Thymus (tissue), 11 donors: Measurements from ENCODE around the gene BBX. TPM values are rescaled to one million over a fixed set of nuclear protein-coding genes. Genes with fewer than 3 reads are reported as not detected.
"Not testable (repeated sequence)": the region's sequence is repeated elsewhere in the genome, so short reads cannot be mapped to it uniquely, and the experiment has no call there.

Experiments used
- DNase-seq, 9 donors: peaks; one replicate each; pipeline ENCODE4 v3.0.0-alpha.2; 2013; ENCODE audit warnings: low spot score in 9 of 9, low read depth in 6 of 9, missing footprints in 1 of 9
- H3K27ac ChIP-seq, 2 donors: one replicate each; pipeline ENCODE4 v1.5.1; 2013; ENCODE audit warnings: control low read depth in 1 of 2, low read depth in 1 of 2, low read length in 1 of 2, mild to moderate bottlenecking in 1 of 2, moderate library complexity in 1 of 2
- H3K27me3 ChIP-seq, 2 donors: one replicate each; pipeline ENCODE4 v1.5.1; 2013; ENCODE audit warnings: low read length in 1 of 2; ENCODE audit not compliant: control insufficient read depth in 2 of 2, insufficient read depth in 1 of 2
- H3K36me3 ChIP-seq, 2 donors: one replicate each; pipeline ENCODE4 v1.5.1; 2013; ENCODE audit warnings: low read length in 1 of 2, mild to moderate bottlenecking in 1 of 2, moderate library complexity in 1 of 2; ENCODE audit not compliant: control insufficient read depth in 2 of 2, insufficient read depth in 2 of 2
- H3K4me1 ChIP-seq, 2 donors: one replicate each; pipeline ENCODE4 v1.5.1; 2013; ENCODE audit warnings: low read length in 2 of 2; ENCODE audit not compliant: control insufficient read depth in 2 of 2, insufficient read depth in 2 of 2
- H3K4me3 ChIP-seq, 2 donors: one replicate each; pipeline ENCODE4 v1.5.1; 2013; ENCODE audit warnings: low read length in 2 of 2, control low read depth in 1 of 2, mild to moderate bottlenecking in 1 of 2
- H3K9me3 ChIP-seq, 2 donors: one replicate each; pipeline ENCODE4 v1.5.1; 2013; ENCODE audit warnings: low read length in 1 of 2, mild to moderate bottlenecking in 1 of 2; ENCODE audit not compliant: control insufficient read depth in 2 of 2, insufficient read depth in 1 of 2
- WGBS: extraction: QIAGEN DNeasy Blood & Tissue Kit; methylation state at CpG from one replicate; pipeline ENCODE4 v1.1.7; 2013; 5-methylcytosine and 5-hydroxymethylcytosine counted together
- polyA plus RNA-seq: library from polyadenylated mRNA; stranded (reverse); fragments of 200-250 nt; gene quantifications from one replicate; pipeline ENCODE4 v1.2.3, GENCODE V29; 2013
- total RNA-seq: library from RNA; stranded (reverse); fragments of 120-200 nt; gene quantifications from one replicate; pipeline ENCODE4 v1.2.4, GENCODE V29; 2013
- donor health status: healthy.

BBX gene
- total and polyA plus RNA-seq, 2 donors, result 8.9 to 31.3 TPM

- no peaks in the 10 kb centered on the region for H3K36me3 ChIP-seq
- H3K4me1 ChIP-seq, result no peaks in the 10 kb centered on the region
- 97% methylated on average over 9 of the region's 9 CpGs for WGBS
- H3K9me3 ChIP-seq, result no peaks in the 10 kb centered on the region
- no peak for DNase-seq
- no peak overlapping the region for H3K4me3 ChIP-seq
- no peak overlapping the region for H3K27ac ChIP-seq
- H3K27me3 ChIP-seq, result no peaks in the 10 kb centered on the region
Measured at GRCh38 chr3:107826727-107827126, 304.0 kb downstream of the BBX start.

GRCh38 chr3:107829185-107829584 is 306.4 kb downstream of the BBX start:
- Histone ChIP-seq H3K4me1 (no peaks in the 10 kb centered on the region), H3K27ac (no peak overlapping the region), H3K4me3 (no peak overlapping the region), H3K36me3 (no peaks in the 10 kb centered on the region), H3K9me3 (no peaks in the 10 kb centered on the region), H3K27me3 (no peaks in the 10 kb centered on the region)
- no peak for DNase-seq
- 96% methylated on average over 4 of the region's 4 CpGs for WGBS

- H3K27me3 ChIP-seq, result no peaks in the 10 kb centered on the region
- no peak overlapping the region for H3K4me3 ChIP-seq
- WGBS, result 85% methylated on average over 3 of the region's 3 CpGs
- H3K27ac ChIP-seq, result no peak overlapping the region
- no peaks in the 10 kb centered on the region for H3K4me1 ChIP-seq
- no peaks in the 10 kb centered on the region for H3K9me3 ChIP-seq
- DNase-seq, result no peak
- H3K36me3 ChIP-seq, result no peaks in the 10 kb centered on the region
Measured at GRCh38 chr3:107831590-107831989, 308.8 kb downstream of the BBX start.

GRCh38 chr3:107833043-107833442 is 310.3 kb downstream of the BBX start:
- Histone ChIP-seq H3K36me3 (no peaks in the 10 kb centered on the region), H3K4me1 (no peaks in the 10 kb centered on the region), H3K9me3 (no peaks in the 10 kb centered on the region), H3K27ac (no peak overlapping the region), H3K4me3 (no peak overlapping the region), H3K27me3 (no peaks in the 10 kb centered on the region)
- WGBS, result 97% methylated on average over 6 of the region's 6 CpGs
- DNase-seq, result no peak

- Histone ChIP-seq H3K27me3 (no peaks in the 10 kb centered on the region), H3K36me3 (no peaks in the 10 kb centered on the region), H3K4me3 (no peak overlapping the region), H3K4me1 (no peaks in the 10 kb centered on the region), H3K9me3 (no peaks in the 10 kb centered on the region), H3K27ac (no peak overlapping the region)
- WGBS, result 98% methylated on average over 19 of the region's 19 CpGs
- no peak for DNase-seq
Measured at GRCh38 chr3:107833722-107834416, 311.1 kb downstream of the BBX start.

- H3K4me3 ChIP-seq, H3K4me1 ChIP-seq, H3K27ac ChIP-seq, H3K36me3 ChIP-seq, H3K27me3 ChIP-seq, H3K9me3 ChIP-seq, DNase-seq: not testable (repeated sequence)
- WGBS, result over 99% methylated on average over 3 of the region's 4 CpGs
Measured at GRCh38 chr3:107835001-107835400, 312.2 kb downstream of the BBX start.

GRCh38 chr3:107837895-107838612 is 315.3 kb downstream of the BBX start:
- H3K36me3 ChIP-seq, result no peaks in the 10 kb centered on the region
- H3K27ac ChIP-seq, result no peak overlapping the region
- WGBS, result 94% methylated on average over 5 of the region's 5 CpGs
- no peaks in the 10 kb centered on the region for H3K4me1 ChIP-seq
- H3K9me3 ChIP-seq, result no peaks in the 10 kb centered on the region
- no peak for DNase-seq
- no peaks in the 10 kb centered on the region for H3K27me3 ChIP-seq
- H3K4me3 ChIP-seq, result no peak overlapping the region

GRCh38 chr3:107841831-107842230 is 319.1 kb downstream of the BBX start:
- no peak for DNase-seq
- no peak overlapping the region for H3K27ac ChIP-seq
- no peaks in the 10 kb centered on the region for H3K27me3 ChIP-seq
- WGBS, result 95% methylated on average over 4 of the region's 4 CpGs
- no peaks in the 10 kb centered on the region for H3K36me3 ChIP-seq
- H3K4me1 ChIP-seq, result no peaks in the 10 kb centered on the region
- H3K4me3 ChIP-seq, result no peak overlapping the region
- no peaks in the 10 kb centered on the region for H3K9me3 ChIP-seq

GRCh38 chr3:107842940-107843339 is 320.2 kb downstream of the BBX start:
- Histone ChIP-seq H3K9me3 (no peaks in the 10 kb centered on the region), H3K27ac (no peak overlapping the region), H3K4me1 (no peaks in the 10 kb centered on the region), H3K27me3 (no peaks in the 10 kb centered on the region), H3K4me3 (no peak overlapping the region), H3K36me3 (no peaks in the 10 kb centered on the region)
- 92% methylated on average over 8 of the region's 8 CpGs for WGBS
- no peak for DNase-seq
